ENCODE measurements around the gene SOX6.
"Not testable (repeated sequence)": the region's sequence is repeated elsewhere in the genome, so short reads cannot be mapped to it uniquely, and the experiment has no call there.

SOX6 gene

GRCh38 chr11:16141162-16141561, 215.2 kb downstream of the SOX6 start:
- not testable (repeated sequence) for DNase-seq

GRCh38 chr11:16136792-16137390, 219.5 kb downstream of the SOX6 start:
- no peak for DNase-seq

GRCh38 chr11:16133867-16134266, 222.5 kb downstream of the SOX6 start:
- DNase-seq, result no peak

- DNase-seq, result no peak
Measured at GRCh38 chr11:16127732-16128131, 228.6 kb downstream of the SOX6 start.

- no peak for DNase-seq
Measured at GRCh38 chr11:16126362-16126761, 230.0 kb downstream of the SOX6 start.

- no peak for DNase-seq
Measured at GRCh38 chr11:16125796-16126195, 230.6 kb downstream of the SOX6 start.

- no peak for DNase-seq
Measured at GRCh38 chr11:16124390-16124789, 232.0 kb downstream of the SOX6 start.

GRCh38 chr11:16121853-16122252, 234.5 kb downstream of the SOX6 start:
- no peak for DNase-seq

GRCh38 chr11:16120008-16120407, 236.3 kb downstream of the SOX6 start:
- DNase-seq, result no peak

- no peak for DNase-seq
Measured at GRCh38 chr11:16117989-16118756, 238.2 kb downstream of the SOX6 start.

- no peak for DNase-seq
Measured at GRCh38 chr11:16114978-16115871, 241.1 kb downstream of the SOX6 start.

GRCh38 chr11:16114431-16114830, 241.9 kb downstream of the SOX6 start:
- DNase-seq, result no peak

GRCh38 chr11:16111690-16112089, 244.7 kb downstream of the SOX6 start:
- DNase-seq, result no peak

- no peak for DNase-seq
Measured at GRCh38 chr11:16110886-16111285, 245.5 kb downstream of the SOX6 start.

- no peak for DNase-seq
Measured at GRCh38 chr11:16099343-16099900, 256.9 kb downstream of the SOX6 start.

GRCh38 chr11:16098526-16099205, 257.7 kb downstream of the SOX6 start:
- DNase-seq, result no peak

GRCh38 chr11:16097543-16097942, 258.8 kb downstream of the SOX6 start:
- DNase-seq, result no peak

GRCh38 chr11:16096336-16096735, 260.0 kb downstream of the SOX6 start:
- DNase-seq, result no peak

- no peak for DNase-seq
Measured at GRCh38 chr11:16095756-16096155, 260.6 kb downstream of the SOX6 start.

GRCh38 chr11:16093889-16094653, 262.3 kb downstream of the SOX6 start:
- DNase-seq, result no peak

- DNase-seq, result no peak
Measured at GRCh38 chr11:16091862-16092261, 264.5 kb downstream of the SOX6 start.

GRCh38 chr11:16089481-16089880, 266.9 kb downstream of the SOX6 start:
- DNase-seq, result no peak

Measured in Kasumi-1 (cell line).